Fibroblast of lung (primary cell): ENCODE measurements around the gene SIGLEC6.

ENCODE experiments used
- EZH2 ChIP-seq: IDR thresholded peaks from 2 replicates; pipeline ENCODE4 v1.5.1; 2012; ENCODE audit warnings: low read length, control low read depth, mild to moderate bottlenecking; ENCODE audit errors: missing control alignments
- TF ChIP-seq, protein P1 (sequence below), 2 donors: IDR thresholded peaks in 1 of 2; conservative IDR thresholded peaks in 1 of 2; 1 replicate in 1 of 2; 2 replicates in 1 of 2; pipeline ENCODE4 v1.5.1; 2011 to 2012; ENCODE audit warnings: low read length in 2 of 2, control low read depth in 1 of 2, inconsistent platforms in 1 of 2, low read depth in 1 of 2, mild to moderate bottlenecking in 1 of 2

- TF ChIP-seq EZH2, result no peak
- TF ChIP-seq, protein P1, sequence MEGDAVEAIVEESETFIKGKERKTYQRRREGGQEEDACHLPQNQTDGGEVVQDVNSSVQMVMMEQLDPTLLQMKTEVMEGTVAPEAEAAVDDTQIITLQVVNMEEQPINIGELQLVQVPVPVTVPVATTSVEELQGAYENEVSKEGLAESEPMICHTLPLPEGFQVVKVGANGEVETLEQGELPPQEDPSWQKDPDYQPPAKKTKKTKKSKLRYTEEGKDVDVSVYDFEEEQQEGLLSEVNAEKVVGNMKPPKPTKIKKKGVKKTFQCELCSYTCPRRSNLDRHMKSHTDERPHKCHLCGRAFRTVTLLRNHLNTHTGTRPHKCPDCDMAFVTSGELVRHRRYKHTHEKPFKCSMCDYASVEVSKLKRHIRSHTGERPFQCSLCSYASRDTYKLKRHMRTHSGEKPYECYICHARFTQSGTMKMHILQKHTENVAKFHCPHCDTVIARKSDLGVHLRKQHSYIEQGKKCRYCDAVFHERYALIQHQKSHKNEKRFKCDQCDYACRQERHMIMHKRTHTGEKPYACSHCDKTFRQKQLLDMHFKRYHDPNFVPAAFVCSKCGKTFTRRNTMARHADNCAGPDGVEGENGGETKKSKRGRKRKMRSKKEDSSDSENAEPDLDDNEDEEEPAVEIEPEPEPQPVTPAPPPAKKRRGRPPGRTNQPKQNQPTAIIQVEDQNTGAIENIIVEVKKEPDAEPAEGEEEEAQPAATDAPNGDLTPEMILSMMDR (conservative IDR thresholded peaks at IDR 0.05 in 1 of 2, IDR thresholded peaks at IDR 0.05 in 1 of 2; ENCODE audit: low read depth in 1 of 2, low read length in 2 of 2), result no peak
Measured at GRCh38 chr19:51551673-51552432, 20.4 kb upstream of the SIGLEC6 start.
